Esophagus (tissue), 2 donors: Measurements from ENCODE around the gene TLDC2. TPM values are rescaled to one million over a fixed set of nuclear protein-coding genes. Genes with fewer than 3 reads are reported as not detected.

Experiments
- H3K27ac ChIP-seq, 2 donors: one replicate each; pipeline ENCODE4 v1.5.1; 2013; ENCODE audit warnings: low read depth in 2 of 2, mild to moderate bottlenecking in 2 of 2, inconsistent platforms in 1 of 2, low read length in 1 of 2, moderate library complexity in 1 of 2
- H3K27me3 ChIP-seq, 2 donors: one replicate each; pipeline ENCODE4 v1.6.1; 2013; ENCODE audit warnings: low read length in 2 of 2, control low read depth in 1 of 2, mild to moderate bottlenecking in 1 of 2; ENCODE audit not compliant: insufficient read depth in 2 of 2, control insufficient read depth in 1 of 2
- H3K36me3 ChIP-seq, 2 donors: one replicate each; pipeline ENCODE4 v1.6.1; 2013; ENCODE audit warnings: low read length in 1 of 2; ENCODE audit not compliant: control insufficient read depth in 2 of 2, insufficient read depth in 2 of 2
- H3K4me1 ChIP-seq, 2 donors: one replicate each; pipeline ENCODE4 v1.6.1; 2013; ENCODE audit warnings: low read length in 1 of 2; ENCODE audit not compliant: control insufficient read depth in 2 of 2, insufficient read depth in 2 of 2
- H3K4me3 ChIP-seq, 2 donors: one replicate each; pipeline ENCODE4 v1.5.1; 2013; ENCODE audit warnings: low read length in 2 of 2, mild to moderate bottlenecking in 2 of 2, low read depth in 1 of 2, moderate library complexity in 1 of 2
- H3K9me3 ChIP-seq, 2 donors: one replicate each; pipeline ENCODE4 v1.6.1; 2013; ENCODE audit warnings: mild to moderate bottlenecking in 2 of 2, low read depth in 1 of 2, low read length in 1 of 2, moderate library complexity in 1 of 2; ENCODE audit not compliant: control insufficient read depth in 2 of 2, insufficient read depth in 1 of 2
- WGBS, 2 donors: extraction: QIAGEN DNeasy Blood & Tissue Kit; methylation state at CpG; one replicate each; pipeline ENCODE4 v1.1.7; 2013; 5-methylcytosine and 5-hydroxymethylcytosine counted together
- polyA plus RNA-seq, 2 donors: library from polyadenylated mRNA; stranded (reverse); fragments of 200-250 nt; gene quantifications; one replicate each; pipeline ENCODE4 v1.2.3, GENCODE V29; 2013
- donor health status: healthy with polysubstance abuse.
- donor health status: Bipolar disorder and iron deficiency.

Gene TLDC2
- polyA plus RNA-seq, 2 donors, result 0.16 to 0.29 TPM

DNA sequence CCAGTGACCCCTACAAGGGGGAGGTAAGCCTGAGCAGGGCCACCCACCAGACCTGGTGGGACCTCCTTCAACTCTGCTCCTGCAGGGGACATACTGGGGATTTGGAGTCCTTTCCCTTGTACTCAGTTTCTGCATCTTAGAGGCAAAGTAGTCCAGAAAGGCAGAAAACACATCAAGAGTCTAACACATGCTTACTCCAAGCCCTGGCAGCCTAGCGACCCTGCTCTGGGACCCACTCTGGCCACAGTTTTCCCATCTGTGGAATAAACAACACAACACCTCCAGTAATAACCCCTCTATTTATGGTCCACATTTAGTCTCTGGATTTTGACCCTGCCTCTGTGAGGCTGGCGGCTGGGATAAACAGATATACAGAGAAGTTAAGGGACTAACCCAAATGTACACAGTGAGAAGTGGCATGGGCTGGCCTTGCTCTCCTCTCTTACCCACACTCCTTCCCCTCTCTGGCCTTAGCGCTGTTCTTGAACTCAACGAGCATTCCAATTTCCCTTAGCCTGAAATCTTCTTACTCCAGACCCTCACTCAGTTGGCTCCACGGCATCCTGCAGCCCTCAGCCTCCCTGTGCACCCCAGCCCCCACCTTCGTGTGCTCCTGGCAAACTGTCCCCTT, 16.1 kb upstream of the TLDC2 start:
- no peaks in the 10 kb centered on the region for H3K9me3 ChIP-seq
- peaks cover 6 to 37% of the 10 kb centered on the region in 2 donors for H3K4me1 ChIP-seq
- peaks cover 0 to 13% of the 10 kb centered on the region in 2 donors for H3K36me3 ChIP-seq
- WGBS, 2 donors, result 62 to 63% methylated on average over 6 of the region's 6 CpGs
- H3K27me3 ChIP-seq, result no peaks in the 10 kb centered on the region
- peak overlapping the region in 1 of 2 donors; percentile 39 for H3K27ac ChIP-seq
- H3K4me3 ChIP-seq, result no peak overlapping the region

DNA sequence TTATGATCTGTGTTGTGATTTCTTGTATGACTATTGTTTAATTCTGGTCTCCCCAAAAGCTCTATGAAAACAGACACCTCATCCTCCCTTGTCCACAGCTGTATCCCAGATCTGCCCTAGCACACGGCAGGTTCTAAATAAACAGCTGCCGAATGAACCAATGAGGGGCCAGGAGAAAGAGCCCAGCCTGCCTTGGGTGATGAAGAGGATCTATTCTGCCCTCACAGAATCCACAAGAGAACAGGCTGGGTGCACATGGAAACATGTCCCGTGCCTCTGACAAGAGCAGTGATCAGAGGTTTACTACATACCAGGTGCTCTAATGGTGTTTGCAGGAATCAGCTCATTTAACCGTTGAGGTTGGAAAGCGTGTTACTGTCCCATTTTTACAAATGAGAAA, 15.6 kb upstream of the TLDC2 start:
- Histone ChIP-seq H3K27ac (peak overlapping the region in 1 of 2 donors; percentile 95), H3K9me3 (no peaks in the 10 kb centered on the region), H3K4me1 (peaks cover 6 to 32% of the 10 kb centered on the region in 2 donors), H3K27me3 (no peaks in the 10 kb centered on the region), H3K36me3 (peaks cover 0 to 13% of the 10 kb centered on the region in 2 donors), H3K4me3 (no peak overlapping the region)
- WGBS, 2 donors, result 59 to 63% methylated on average over 5 of the region's 5 CpGs

DNA sequence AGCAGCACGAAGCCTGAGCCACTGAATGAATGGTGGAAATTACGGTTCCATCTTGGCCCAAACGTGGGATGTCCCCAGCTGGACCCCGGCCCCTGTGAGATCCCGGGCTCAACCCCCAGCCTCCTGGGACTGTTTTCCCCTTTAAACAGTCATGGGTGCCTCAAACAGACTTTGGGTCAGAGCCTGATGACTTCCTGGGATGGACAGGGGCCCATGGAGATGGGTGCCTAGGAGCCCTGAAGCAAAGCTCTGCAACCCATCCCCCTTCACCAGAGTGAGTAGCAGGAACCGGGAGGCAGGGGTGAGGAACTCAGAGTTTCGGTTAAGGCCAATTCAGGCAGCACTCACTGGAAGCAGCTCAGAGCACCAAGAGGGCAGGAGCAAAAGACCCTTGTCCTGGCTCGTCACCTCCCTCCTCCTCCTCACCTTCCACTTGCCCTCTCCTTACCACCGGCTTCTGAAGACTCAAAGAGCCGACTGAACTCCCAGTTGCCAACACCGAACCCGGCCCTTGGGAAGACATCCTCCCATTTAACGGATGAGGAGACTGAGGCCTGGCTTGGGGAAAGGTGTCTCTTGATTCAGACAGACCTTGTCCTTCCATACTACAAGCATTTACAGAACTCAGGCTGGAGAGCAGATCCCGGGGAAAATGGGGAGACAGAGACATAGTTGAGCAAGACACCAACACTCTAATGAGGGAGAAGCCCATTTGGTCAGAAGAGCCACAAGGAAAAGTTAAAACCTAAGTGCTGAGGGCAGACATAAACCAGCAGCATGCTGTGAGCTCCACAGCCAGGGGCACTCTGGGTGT, 14.9 kb upstream of the TLDC2 start:
- peak overlapping the region; percentile 33 to 73 for H3K4me3 ChIP-seq
- no peaks in the 10 kb centered on the region for H3K9me3 ChIP-seq
- no peaks in the 10 kb centered on the region for H3K27me3 ChIP-seq
- H3K36me3 ChIP-seq, result peaks cover 0 to 13% of the 10 kb centered on the region in 2 donors
- peak overlapping the region; percentile 70 to 95 for H3K27ac ChIP-seq
- WGBS, 2 donors, result 68 to 75% methylated on average over 14 of the region's 14 CpGs
- peaks cover 6 to 25% of the 10 kb centered on the region in 2 donors for H3K4me1 ChIP-seq

DNA sequence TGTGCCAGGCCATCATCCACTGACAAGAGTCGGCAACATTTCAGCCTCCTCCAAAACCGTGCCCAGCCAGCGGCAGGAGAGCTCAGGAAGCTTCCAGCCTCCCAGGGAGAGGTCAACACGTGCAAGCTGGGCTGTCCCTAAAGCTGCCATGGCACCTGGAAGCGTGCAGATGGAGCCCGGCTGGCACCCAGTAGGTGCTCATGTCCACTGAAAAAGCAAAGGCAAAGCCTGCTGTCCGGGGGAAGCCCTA, 14.4 kb upstream of the TLDC2 start:
- Histone ChIP-seq H3K4me1 (peaks cover 6 to 20% of the 10 kb centered on the region in 2 donors), H3K4me3 (peak overlapping the region; percentile 33 to 73), H3K36me3 (peaks cover 0 to 13% of the 10 kb centered on the region in 2 donors), H3K27ac (peak overlapping the region; percentile 70 to 95), H3K27me3 (no peaks in the 10 kb centered on the region), H3K9me3 (no peaks in the 10 kb centered on the region)
- 16 to 20% methylated on average over 7 of the region's 7 CpGs for WGBS, 2 donors

DNA sequence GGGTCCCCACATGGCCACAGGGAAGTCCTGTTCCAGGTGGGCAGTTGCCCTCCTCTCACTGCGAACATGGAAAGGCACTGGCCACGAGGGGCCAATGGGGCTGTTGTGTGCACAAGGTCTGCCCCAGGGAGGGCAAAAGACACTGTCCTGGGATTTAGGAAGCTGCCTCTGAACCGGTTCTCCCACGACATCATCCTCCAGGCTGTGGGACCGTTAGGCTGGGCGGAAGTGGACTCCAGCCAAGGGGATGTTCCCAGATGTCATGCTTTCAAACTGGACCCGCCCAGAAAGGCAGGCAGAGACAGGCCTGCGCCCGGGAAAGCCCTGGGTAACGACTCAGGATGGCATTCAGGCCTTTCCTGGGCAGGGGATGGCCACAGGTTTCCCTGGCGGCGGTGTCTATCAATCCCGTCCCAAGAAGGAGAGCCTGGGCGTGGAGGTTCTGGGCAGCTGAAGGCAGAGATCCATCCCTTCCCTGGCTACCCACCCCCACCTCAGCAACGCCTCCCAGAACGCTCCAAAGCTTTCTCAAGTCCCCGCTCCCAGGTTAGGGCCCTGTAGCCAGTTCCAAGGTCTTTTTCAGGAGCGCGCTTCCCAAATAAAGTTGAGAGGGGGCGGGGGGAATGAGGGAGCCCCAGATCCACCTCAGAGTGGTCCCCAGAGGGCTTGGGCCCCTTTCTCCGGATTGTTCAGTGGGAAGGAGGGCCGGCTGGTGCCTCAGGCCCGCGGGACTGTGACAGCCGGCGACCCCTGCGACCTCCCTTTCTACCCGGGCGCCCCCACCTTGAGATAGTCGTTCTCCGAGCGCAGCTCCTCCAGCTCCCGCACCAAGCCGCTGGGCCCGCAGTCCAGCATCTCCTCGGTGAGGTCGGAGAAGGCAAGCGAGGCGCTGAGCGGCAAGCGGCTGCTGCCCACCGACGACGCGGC, 13.8 kb upstream of the TLDC2 start:
- Histone ChIP-seq H3K4me1 (peaks cover 6 to 15% of the 10 kb centered on the region in 2 donors), H3K4me3 (peak overlapping the region; percentile 68 to 73), H3K27ac (peak overlapping the region; percentile 95), H3K27me3 (no peaks in the 10 kb centered on the region), H3K9me3 (no peaks in the 10 kb centered on the region), H3K36me3 (peaks cover 0 to 9% of the 10 kb centered on the region in 2 donors)
- WGBS, 2 donors, result 12 to 21% methylated on average over 44 to 45 of the region's 45 CpGs

DNA sequence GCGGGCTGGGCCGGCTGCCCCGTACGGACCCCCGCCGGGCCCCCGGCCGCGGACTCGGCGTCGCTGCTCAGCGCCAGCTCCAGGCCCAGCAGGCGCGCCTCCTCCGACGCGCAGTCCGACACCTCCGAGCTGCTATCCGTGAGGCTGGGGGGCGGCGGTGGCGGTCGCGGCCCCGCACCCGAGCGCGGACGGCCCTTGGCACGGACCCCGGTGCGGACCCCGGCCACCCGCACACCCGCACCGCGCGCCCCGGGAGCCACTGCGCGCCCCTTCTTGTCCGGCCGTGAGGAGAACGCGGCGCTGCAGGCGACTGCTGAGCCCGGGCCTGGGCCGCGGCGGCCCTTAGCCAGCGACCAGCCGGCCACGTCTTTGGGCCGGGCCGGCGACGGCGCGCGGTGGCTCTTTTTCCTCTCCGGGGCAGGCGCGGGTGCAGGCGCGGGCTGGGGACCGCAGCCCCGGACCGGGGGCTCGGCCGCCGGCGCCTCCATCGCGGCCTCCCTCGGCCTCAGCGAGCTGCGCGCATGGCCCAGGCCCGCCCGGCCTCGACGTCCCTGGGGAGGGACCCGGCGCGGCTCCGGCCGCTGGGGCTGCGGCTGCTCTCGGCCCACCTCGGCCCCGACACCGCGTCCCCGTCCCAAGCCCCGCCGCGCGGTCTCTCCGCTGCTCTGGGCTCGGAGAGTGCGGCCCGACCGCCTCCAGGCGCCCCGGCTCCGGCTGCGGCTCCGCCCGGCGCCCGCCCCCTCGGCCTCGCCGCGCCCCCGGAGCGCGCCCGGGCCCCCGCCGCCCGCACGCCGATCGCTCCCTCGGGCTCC, 12.9 kb upstream of the TLDC2 start:
- WGBS, 2 donors, result 0 to 1% methylated on average over 69 to 129 of the region's 129 CpGs
- Histone ChIP-seq H3K27ac (peak overlapping the region; percentile 95), H3K27me3 (no peaks in the 10 kb centered on the region), H3K4me1 (peaks cover 6 to 15% of the 10 kb centered on the region in 2 donors), H3K36me3 (peaks cover 0 to 6% of the 10 kb centered on the region in 2 donors), H3K4me3 (peak overlapping the region; percentile 68 to 73), H3K9me3 (no peaks in the 10 kb centered on the region)

DNA sequence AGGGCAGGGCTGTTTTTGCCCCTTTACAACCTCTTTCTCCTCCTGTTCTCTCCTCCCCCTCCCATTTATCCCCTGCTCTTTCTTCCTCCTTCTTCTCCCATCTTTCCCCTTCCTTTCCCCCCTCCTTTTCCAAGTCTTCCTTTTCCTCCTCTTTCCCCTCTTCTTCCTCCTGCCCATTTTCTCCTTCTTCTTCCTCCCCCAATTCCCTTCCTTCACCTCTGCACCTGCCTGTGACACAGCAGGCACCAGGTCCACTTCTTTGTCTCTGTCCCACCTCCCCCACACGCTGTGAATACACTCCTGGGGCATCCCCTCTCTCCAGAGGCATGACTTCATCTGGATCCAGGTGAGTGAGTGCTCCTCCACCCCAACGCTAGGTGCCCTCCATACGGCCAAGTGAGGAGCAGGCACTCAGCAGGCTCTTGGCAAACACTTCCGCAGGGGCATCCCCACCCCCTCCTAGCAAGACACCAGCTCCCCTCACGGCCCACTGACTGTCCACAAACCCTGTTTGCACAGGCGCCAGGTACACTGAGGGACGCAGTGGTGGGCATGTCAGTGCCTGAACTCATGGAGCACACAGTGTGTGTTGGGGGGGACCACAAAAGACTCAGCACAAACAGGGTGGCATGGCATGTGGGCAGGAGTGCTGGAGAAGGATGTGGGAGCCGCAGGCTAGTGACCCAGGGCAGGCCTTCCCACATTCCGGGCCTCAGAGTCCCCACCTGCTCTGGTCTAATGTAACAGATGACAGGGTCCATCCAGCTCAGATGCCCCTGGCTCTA, 10.7 kb upstream of the TLDC2 start:
- peak overlapping the region in 1 of 2 donors; percentile 71 for H3K27ac ChIP-seq

DNA sequence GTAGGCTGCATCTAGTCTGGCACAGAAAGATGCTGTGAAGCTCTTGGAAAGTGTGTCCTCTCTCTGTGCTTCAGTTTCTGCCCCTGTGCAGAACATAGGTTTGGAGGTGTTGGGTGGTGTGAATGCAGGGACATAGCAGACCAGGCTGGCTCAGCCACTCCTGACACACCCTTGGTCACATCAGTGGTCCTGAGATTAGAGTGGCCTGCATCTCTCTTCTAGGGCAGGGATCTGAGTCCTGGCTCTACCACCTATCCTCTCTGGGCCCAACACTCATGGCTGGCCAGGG, 10.1 kb upstream of the TLDC2 start:
- H3K9me3 ChIP-seq, result no peaks in the 10 kb centered on the region
- no peaks in the 10 kb centered on the region for H3K27me3 ChIP-seq
- peaks cover 2 to 12% of the 10 kb centered on the region in 2 donors for H3K4me1 ChIP-seq
- H3K4me3 ChIP-seq, result no peak overlapping the region
- H3K36me3 ChIP-seq, result peaks cover 0 to under 1% of the 10 kb centered on the region in 2 donors
- no peak overlapping the region for H3K27ac ChIP-seq

More for the DNA sequence above, 10.7 kb upstream of the TLDC2 start:
- Histone ChIP-seq H3K36me3 (peaks cover 0 to 6% of the 10 kb centered on the region in 2 donors), H3K4me3 (no peak overlapping the region), H3K4me1 (peaks cover 2 to 15% of the 10 kb centered on the region in 2 donors), H3K9me3 (no peaks in the 10 kb centered on the region), H3K27me3 (no peaks in the 10 kb centered on the region)
- WGBS, 2 donors, result 73 to 74% methylated on average over 9 of the region's 9 CpGs
